ENCODE measurements around the gene ACTL10.

DNA sequence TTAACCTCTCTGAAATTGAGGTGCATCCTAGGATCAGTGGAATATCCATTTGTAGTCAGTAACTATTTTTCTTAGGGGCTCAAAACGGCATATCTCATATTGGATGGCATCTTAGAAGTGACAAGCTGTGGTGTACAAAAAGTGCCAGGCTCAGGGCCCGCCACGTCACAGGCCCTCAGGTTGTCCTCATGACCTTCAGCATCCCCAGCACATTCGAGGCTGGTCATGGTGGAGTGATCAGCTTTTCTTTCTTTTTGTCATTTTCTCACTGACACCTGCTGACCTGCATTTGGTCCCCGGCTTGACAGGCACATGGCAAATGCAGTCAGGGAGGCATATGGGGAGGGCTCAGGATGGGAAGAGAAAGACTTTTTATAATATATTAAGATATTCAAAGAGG lies 26.5 kb downstream of the ACTL10 start:
- TF ChIP-seq, protein P1, sequence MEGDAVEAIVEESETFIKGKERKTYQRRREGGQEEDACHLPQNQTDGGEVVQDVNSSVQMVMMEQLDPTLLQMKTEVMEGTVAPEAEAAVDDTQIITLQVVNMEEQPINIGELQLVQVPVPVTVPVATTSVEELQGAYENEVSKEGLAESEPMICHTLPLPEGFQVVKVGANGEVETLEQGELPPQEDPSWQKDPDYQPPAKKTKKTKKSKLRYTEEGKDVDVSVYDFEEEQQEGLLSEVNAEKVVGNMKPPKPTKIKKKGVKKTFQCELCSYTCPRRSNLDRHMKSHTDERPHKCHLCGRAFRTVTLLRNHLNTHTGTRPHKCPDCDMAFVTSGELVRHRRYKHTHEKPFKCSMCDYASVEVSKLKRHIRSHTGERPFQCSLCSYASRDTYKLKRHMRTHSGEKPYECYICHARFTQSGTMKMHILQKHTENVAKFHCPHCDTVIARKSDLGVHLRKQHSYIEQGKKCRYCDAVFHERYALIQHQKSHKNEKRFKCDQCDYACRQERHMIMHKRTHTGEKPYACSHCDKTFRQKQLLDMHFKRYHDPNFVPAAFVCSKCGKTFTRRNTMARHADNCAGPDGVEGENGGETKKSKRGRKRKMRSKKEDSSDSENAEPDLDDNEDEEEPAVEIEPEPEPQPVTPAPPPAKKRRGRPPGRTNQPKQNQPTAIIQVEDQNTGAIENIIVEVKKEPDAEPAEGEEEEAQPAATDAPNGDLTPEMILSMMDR (IDR thresholded peaks at IDR 0.05), result no peak
- TF ChIP-seq POLR2AphosphoS5 (IDR thresholded peaks at IDR 0.05), result no peak
